GM12878 (cell line): ENCODE measurements around the gene TOR1A. TPM values are rescaled to one million over a fixed set of nuclear protein-coding genes. Genes with fewer than 3 reads are reported as not detected.

Experiments
- ATAC-seq: fragments of 200-7000 bp; cut with Tn5 transposase; 3 replicates; pipeline ENCODE4 v1.9.1; 2020; ENCODE audit warnings: mild to moderate bottlenecking, moderate library complexity
- BruUV-seq: library from RNA; stranded (reverse); fragments of 400-500 nt; replicated peaks from 2 replicates; lab custom pipeline; 2021; lab: Mats Ljungman, UMichigan
- CTCF ChIA-PET: fragments of 300-600 bp; sonication (Branson Sonifier 250); formaldehyde crosslinking; extraction: SDS; loops from one replicate; lab custom pipeline; 2021; ENCODE audit warnings: inconsistent platforms; lab: Yijun Ruan, JAX
- POLR2A ChIA-PET: fragments of 350-600 bp; formaldehyde crosslinking; extraction: SDS; loops from one replicate; lab custom pipeline; 2021; ENCODE audit warnings: inconsistent platforms; lab: Charles Lee
- RAD21 ChIA-PET: fragments of 300-600 bp; sonication (Branson Sonifier 250); formaldehyde crosslinking; loops from one replicate; lab custom pipeline; 2023; ENCODE audit warnings: antibody characterized with exemption; ENCODE audit not compliant: unreplicated experiment; lab: Charles Lee
- SMC1A ChIA-PET: fragments of 300-600 bp; sonication (Branson Sonifier 250); formaldehyde crosslinking; loops from one replicate; lab custom pipeline; 2023; ENCODE audit not compliant: unreplicated experiment, uncharacterized antibody; lab: Charles Lee
- DNase-seq: peaks from one replicate; pipeline ENCODE4 v3.0.0-alpha.2; 2011; ENCODE audit warnings: low read depth, low spot score
- FAIRE-seq: peaks from 3 replicates; lab custom pipeline; 2011; peaks lifted over from hg19 to GRCh38; lab: Jason Lieb, UNC
- H2AFZ ChIP-seq: 2 replicates; pipeline ENCODE4 v1.6.0; 2011; ENCODE audit warnings: low read depth, low read length, control low read depth; ENCODE audit not compliant: control insufficient read depth
- H3K27ac ChIP-seq: 2 replicates; pipeline ENCODE4 v1.5.1; 2011; ENCODE audit warnings: control low read depth; ENCODE audit not compliant: control insufficient read depth, insufficient read depth
- H3K27me3 ChIP-seq, 2 experiments: replicated peaks in 1 of 2; 2 replicates each; pipeline versions ENCODE4 v1.6.0 to v1.6.1; 2011; ENCODE audit warnings: low read length in 1 of 2; ENCODE audit not compliant: control insufficient read depth in 2 of 2, insufficient read depth in 2 of 2
- H3K36me3 ChIP-seq, 2 experiments: 2 replicates each; pipeline ENCODE4 v1.5.1; 2011; ENCODE audit warnings: low read length in 1 of 2; ENCODE audit not compliant: control insufficient read depth in 2 of 2, insufficient read depth in 2 of 2
- H3K4me1 ChIP-seq: 2 replicates; pipeline ENCODE4 v1.6.1; 2011; ENCODE audit warnings: mild to moderate bottlenecking, low read length, moderate library complexity, mixed read lengths; ENCODE audit not compliant: control insufficient read depth, insufficient read depth
- H3K4me2 ChIP-seq: 2 replicates; pipeline ENCODE4 v1.6.0; 2011; ENCODE audit warnings: control low read depth; ENCODE audit not compliant: control insufficient read depth, insufficient read depth
- H3K4me3 ChIP-seq: fragments of 200-600 bp; sonication (generic); 2 replicates; pipeline ENCODE4 v1.5.1; 2016
- H3K79me2 ChIP-seq: 2 replicates; pipeline ENCODE4 v1.6.0; 2011; ENCODE audit warnings: low read length; ENCODE audit not compliant: control insufficient read depth, insufficient read depth
- H3K9ac ChIP-seq: 2 replicates; pipeline ENCODE4 v1.8.0; 2011; ENCODE audit warnings: low read length, control low read depth, mixed read lengths; ENCODE audit not compliant: control insufficient read depth, insufficient read depth
- H3K9me3 ChIP-seq: replicated peaks from 3 replicates; pipeline ENCODE4 v1.5.1; 2011; ENCODE audit warnings: mild to moderate bottlenecking, low read length; ENCODE audit not compliant: control insufficient read depth, insufficient read depth
- H4K20me1 ChIP-seq: 2 replicates; pipeline ENCODE4 v1.6.0; 2011; ENCODE audit not compliant: control insufficient read depth, insufficient read depth
- BCLAF1 ChIP-seq: fragments of 450-650 bp; IDR thresholded peaks from 2 replicates; pipeline ENCODE4 v1.6.1; 2017; ENCODE audit warnings: antibody characterized with exemption, mild to moderate bottlenecking, moderate library complexity
- CBX5 ChIP-seq: sonication (generic); IDR thresholded peaks from 2 replicates; pipeline ENCODE4 v1.6.1; 2016; ENCODE audit warnings: low read depth, moderate library complexity, mild to moderate bottlenecking, inconsistent platforms
- HCFC1 ChIP-seq: fragments of 150-350 bp; IDR thresholded peaks from 2 replicates; pipeline ENCODE4 v1.6.1; 2014; ENCODE audit warnings: low read length
- HSF1 ChIP-seq: fragments of 150-350 bp; IDR thresholded peaks from 2 replicates; pipeline ENCODE4 v1.6.1; 2014; ENCODE audit warnings: mild to moderate bottlenecking, low read depth, low read length
- IRF4 ChIP-seq: IDR thresholded peaks from 2 replicates; pipeline ENCODE4 v1.6.1; 2011; ENCODE audit warnings: low read depth, low read length
- MTA2 ChIP-seq: fragments of 450-650 bp; IDR thresholded peaks from 2 replicates; pipeline ENCODE4 v1.6.1; 2016; ENCODE audit warnings: low read depth, mild to moderate bottlenecking, moderate library complexity
- MYB ChIP-seq: fragments of 150-350 bp; IDR thresholded peaks from 2 replicates; pipeline ENCODE4 v1.6.1; 2014; ENCODE audit warnings: mild to moderate bottlenecking, low read depth, low read length, borderline replicate concordance
- PRDM15 ChIP-seq: fragments of 450-650 bp; formaldehyde crosslinking; IDR thresholded peaks from 2 replicates; pipeline ENCODE4 v1.4.0; 2020; ENCODE audit warnings: mild to moderate bottlenecking, moderate library complexity
- TCF12 ChIP-seq: IDR thresholded peaks from 2 replicates; pipeline ENCODE4 v1.6.1; 2011; ENCODE audit warnings: low read depth, mild to moderate bottlenecking, low read length
- WGBS: methylation state at CpG from one replicate; pipeline ENCODE4 v1.1.6; 2016; ENCODE audit warnings: low lambda C conversion rate; ENCODE audit not compliant: insufficient replicate concordance, insufficient coverage; ENCODE audit errors: missing lambda C conversion rate; 5-methylcytosine and 5-hydroxymethylcytosine counted together
- in situ Hi-C: fragments of 300-500 bp; cut with MboI; formaldehyde crosslinking; loops from 9 replicates; pipeline ENCODE4 v1.14.3; 2018; ENCODE audit warnings: mixed read lengths
- intact Hi-C: fragments of 100-400 bp; cut with micrococcal nuclease; formaldehyde crosslinking; loops from one replicate; pipeline ENCODE4 v1.14.2; 2022; ENCODE audit not compliant: unreplicated experiment
- polyA plus RNA-seq, 11 experiments: library from polyadenylated mRNA; depleted of rRNA in 4 of 11; unstranded in 6 of 11; stranded (reverse) in 5 of 11; fragments of >200 nt; fragmentation: Nextera tagmentation in 4 of 11; fragmentation: Illumina TruSeq in 1 of 11; extraction: Ambion mirVana in 4 of 11; extraction: Trizol in 1 of 11; gene quantifications; 1 replicate in 1 of 11; 2 replicates in 10 of 11; pipeline versions ENCODE4 v1.2.1 to v1.2.3, GENCODE V29; 2011 to 2016; ENCODE audit warnings: inconsistent platforms in 2 of 11, missing spikeins in 2 of 11, low read depth in 1 of 11
- total RNA-seq, 4 experiments: library from RNA; depleted of rRNA in 3 of 4; stranded (reverse); fragments of >200 nt in 3 of 4; fragmentation: Illumina TruSeq in 1 of 4; extraction: Trizol in 1 of 4; gene quantifications; 2 replicates each; pipeline versions ENCODE4 v1.2.1 to v1.2.3, GENCODE V29; 2013 to 2021
- TF ChIP-seq, protein P1 (sequence below): IDR thresholded peaks from 2 replicates; pipeline ENCODE4 v1.6.1; 2012; ENCODE audit warnings: low read depth, low read length, improper control_type of control experiment
- TF ChIP-seq, protein P2 (sequence below): IDR thresholded peaks from 2 replicates; pipeline ENCODE4 v1.6.1; 2012; ENCODE audit warnings: low read depth, low read length, improper control_type of control experiment

The TOR1A gene
- total and polyA plus RNA-seq, 10 of the 15 experiments (the other 5 are each of a cell fraction or from before 2014, with no cell fraction given): 3.2 to 60.8 (median 38.6) TPM

- TF ChIP-seq TCF12: peak; percentile 75; the same call in 1 of the 2 replicates
Measured at GRCh38 chr9:129823935-129824601, at the start of gene TOR1A (continued).

GRCh38 chr9:129871046-129871445, 47.1 kb upstream of the TOR1A start:
- in situ Hi-C loops: loop anchor here (10.0 kb wide), 1 partner anchor 374 kb away; no protein-coding TSS in a partner anchor
- Histone ChIP-seq H3K27me3 (no peaks in the 10 kb centered on the region), H3K9me3 (no peaks in the 10 kb centered on the region), H2AFZ (no peak overlapping the region), H3K4me3 (no peak overlapping the region), H4K20me1 (no peaks in the 10 kb centered on the region), H3K79me2 (no peaks in the 10 kb centered on the region), H3K36me3 (no peaks in the 10 kb centered on the region; a peak in 2 of 4 replicates), H3K27ac (no peak overlapping the region), H3K4me1 (no peaks in the 10 kb centered on the region), H3K4me2 (no peak overlapping the region), H3K9ac (no peak overlapping the region)
- BruUV-seq: TSS peak; percentile 24
- ChIA-PET SMC1A (no interaction called here), CTCF (no interaction called here), POLR2A (no interaction called here), RAD21 (no interaction called here)
- FAIRE-seq: no peak
- intact Hi-C loops: no loop called here
- WGBS: 97% methylated on average over 10 of the region's 11 CpGs
- ATAC-seq: no peak
- no peak for DNase-seq
- TF ChIP-seq HCFC1 (no peak), CBX5 (no peak), HSF1 (no peak), BCLAF1 (no peak), PRDM15 (no peak), IRF4 (no peak), MYB (no peak), MTA2 (no peak)
- TF ChIP-seq, protein P1, sequence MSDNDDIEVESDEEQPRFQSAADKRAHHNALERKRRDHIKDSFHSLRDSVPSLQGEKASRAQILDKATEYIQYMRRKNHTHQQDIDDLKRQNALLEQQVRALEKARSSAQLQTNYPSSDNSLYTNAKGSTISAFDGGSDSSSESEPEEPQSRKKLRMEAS: no peak
- TF ChIP-seq, protein P2, sequence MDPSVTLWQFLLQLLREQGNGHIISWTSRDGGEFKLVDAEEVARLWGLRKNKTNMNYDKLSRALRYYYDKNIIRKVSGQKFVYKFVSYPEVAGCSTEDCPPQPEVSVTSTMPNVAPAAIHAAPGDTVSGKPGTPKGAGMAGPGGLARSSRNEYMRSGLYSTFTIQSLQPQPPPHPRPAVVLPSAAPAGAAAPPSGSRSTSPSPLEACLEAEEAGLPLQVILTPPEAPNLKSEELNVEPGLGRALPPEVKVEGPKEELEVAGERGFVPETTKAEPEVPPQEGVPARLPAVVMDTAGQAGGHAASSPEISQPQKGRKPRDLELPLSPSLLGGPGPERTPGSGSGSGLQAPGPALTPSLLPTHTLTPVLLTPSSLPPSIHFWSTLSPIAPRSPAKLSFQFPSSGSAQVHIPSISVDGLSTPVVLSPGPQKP: no peak
